ENCODE measurements around the gene MYADML2. TPM values are rescaled to one million over a fixed set of nuclear protein-coding genes. Genes with fewer than 3 reads are reported as not detected.

Gene MYADML2
- total RNA-seq, 1 donor from 2014 or later, result not detected

- Mint-ChIP-seq H3K4me1 (ENCODE audit: unreplicated experiment) (peaks cover 13% of the 10 kb centered on the region), H3K27me3 (ENCODE audit: unreplicated experiment) (peaks cover 21% of the 10 kb centered on the region), H3K36me3 (ENCODE audit: low read depth, unreplicated experiment) (peaks cover 5% of the 10 kb centered on the region), H3K4me3 (ENCODE audit: unreplicated experiment) (peak within 1 kb of the TSS; percentile 87), H3K9me3 (ENCODE audit: unreplicated experiment) (no peaks in the 10 kb centered on the region), H3K27ac (ENCODE audit: unreplicated experiment) (peak within 1 kb of the TSS; percentile 81)
- peak; percentile 92 for DNase-seq (ENCODE audit: low spot score)
- peak; percentile 29 for TF ChIP-seq CTCF (IDR thresholded peaks at IDR 0.05; ENCODE audit: unreplicated experiment)
These were observed 19.1 kb downstream of the MYADML2 start, which contains the start of gene MAFG for GRCh38 chr17:81927653-81928543. MAFG (minus strand) TSS chr17:81927735; CDS start chr17:81923185, 4,550 bp downstream.

GRCh38 chr17:81927152-81927652 lies 19.8 kb downstream of the MYADML2 start:
- no peak for TF ChIP-seq CTCF (IDR thresholded peaks at IDR 0.05; ENCODE audit: unreplicated experiment)
- Mint-ChIP-seq H3K4me3 (ENCODE audit: unreplicated experiment) (no peak overlapping the region), H3K36me3 (ENCODE audit: low read depth, unreplicated experiment) (peaks cover 3% of the 10 kb centered on the region), H3K9me3 (ENCODE audit: unreplicated experiment) (no peaks in the 10 kb centered on the region), H3K27ac (ENCODE audit: unreplicated experiment) (no peak overlapping the region), H3K4me1 (ENCODE audit: unreplicated experiment) (peaks cover 13% of the 10 kb centered on the region), H3K27me3 (ENCODE audit: unreplicated experiment) (peaks cover 22% of the 10 kb centered on the region)
- DNase-seq (ENCODE audit: low spot score), result no peak

GRCh38 chr17:81926451-81927151 lies 20.4 kb downstream of the MYADML2 start:
- TF ChIP-seq CTCF (IDR thresholded peaks at IDR 0.05; ENCODE audit: unreplicated experiment), result no peak
- H3K36me3 Mint-ChIP-seq (ENCODE audit: low read depth, unreplicated experiment), result no peaks in the 10 kb centered on the region
- H3K27ac Mint-ChIP-seq (ENCODE audit: unreplicated experiment), result peak overlapping the region; percentile 81
- H3K9me3 Mint-ChIP-seq (ENCODE audit: unreplicated experiment), result no peaks in the 10 kb centered on the region
- H3K4me3 Mint-ChIP-seq (ENCODE audit: unreplicated experiment), result peak overlapping the region; percentile 87
- peaks cover 22% of the 10 kb centered on the region for H3K27me3 Mint-ChIP-seq (ENCODE audit: unreplicated experiment)
- H3K4me1 Mint-ChIP-seq (ENCODE audit: unreplicated experiment), result peaks cover 13% of the 10 kb centered on the region
- peak; percentile 67 for DNase-seq (ENCODE audit: low spot score)

GRCh38 chr17:81925860-81926450 lies 21.1 kb downstream of the MYADML2 start:
- TF ChIP-seq CTCF (IDR thresholded peaks at IDR 0.05; ENCODE audit: unreplicated experiment), result no peak
- peaks cover 13% of the 10 kb centered on the region for H3K4me1 Mint-ChIP-seq (ENCODE audit: unreplicated experiment)
- H3K9me3 Mint-ChIP-seq (ENCODE audit: unreplicated experiment), result no peaks in the 10 kb centered on the region
- no peaks in the 10 kb centered on the region for H3K36me3 Mint-ChIP-seq (ENCODE audit: low read depth, unreplicated experiment)
- H3K27me3 Mint-ChIP-seq (ENCODE audit: unreplicated experiment), result peaks cover 21% of the 10 kb centered on the region
- H3K27ac Mint-ChIP-seq (ENCODE audit: unreplicated experiment), result peak overlapping the region; percentile 81
- no peak for DNase-seq (ENCODE audit: low spot score)
- peak overlapping the region; percentile 87 for H3K4me3 Mint-ChIP-seq (ENCODE audit: unreplicated experiment)

Data from endothelial cell (in vitro differentiated cells).